ENCODE data around the gene RICTOR.

RICTOR gene

DNA sequence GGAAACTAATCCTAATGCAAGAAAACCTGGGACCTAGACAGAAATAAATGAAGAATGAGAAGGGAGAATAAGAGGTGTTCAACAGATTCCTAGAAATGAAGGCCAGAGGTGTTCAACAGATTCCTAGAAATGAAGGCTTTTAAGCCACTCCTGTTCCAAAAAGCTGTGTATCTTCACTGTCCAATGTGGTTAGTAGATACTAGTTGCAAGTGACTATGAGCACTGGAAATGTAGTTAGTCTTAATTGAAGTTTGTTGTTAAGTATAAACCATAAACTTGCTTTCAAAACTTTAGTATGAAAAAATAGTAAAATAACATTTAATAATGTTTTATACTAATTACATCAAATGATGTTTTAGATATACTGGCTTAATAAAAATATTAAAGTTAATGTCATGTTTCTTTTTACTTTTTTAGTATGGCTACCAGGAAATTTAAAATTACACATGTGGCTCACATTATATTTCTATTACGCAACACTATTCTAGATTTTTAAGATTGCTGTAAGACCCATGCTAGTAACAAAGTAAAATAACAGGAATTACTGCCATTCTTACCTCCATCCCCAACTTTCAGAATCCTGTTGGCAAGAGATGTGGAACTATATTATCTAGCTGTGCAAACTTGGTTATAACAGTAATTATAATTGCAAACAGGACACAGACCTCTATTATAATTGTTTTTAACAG, 57.5 kb downstream of the RICTOR start:
- ATAC-seq, result peak; percentile 12; the same call in 2 of the 3 replicates
- TF ChIP-seq ZC3H10 (CRISPR knock-in tag; IDR thresholded peaks at IDR 0.05) (no peak), ARNTL (CRISPR knock-in tag; IDR thresholded peaks at IDR 0.05; ENCODE audit: borderline replicate concordance, low read depth) (no peak)

DNA sequence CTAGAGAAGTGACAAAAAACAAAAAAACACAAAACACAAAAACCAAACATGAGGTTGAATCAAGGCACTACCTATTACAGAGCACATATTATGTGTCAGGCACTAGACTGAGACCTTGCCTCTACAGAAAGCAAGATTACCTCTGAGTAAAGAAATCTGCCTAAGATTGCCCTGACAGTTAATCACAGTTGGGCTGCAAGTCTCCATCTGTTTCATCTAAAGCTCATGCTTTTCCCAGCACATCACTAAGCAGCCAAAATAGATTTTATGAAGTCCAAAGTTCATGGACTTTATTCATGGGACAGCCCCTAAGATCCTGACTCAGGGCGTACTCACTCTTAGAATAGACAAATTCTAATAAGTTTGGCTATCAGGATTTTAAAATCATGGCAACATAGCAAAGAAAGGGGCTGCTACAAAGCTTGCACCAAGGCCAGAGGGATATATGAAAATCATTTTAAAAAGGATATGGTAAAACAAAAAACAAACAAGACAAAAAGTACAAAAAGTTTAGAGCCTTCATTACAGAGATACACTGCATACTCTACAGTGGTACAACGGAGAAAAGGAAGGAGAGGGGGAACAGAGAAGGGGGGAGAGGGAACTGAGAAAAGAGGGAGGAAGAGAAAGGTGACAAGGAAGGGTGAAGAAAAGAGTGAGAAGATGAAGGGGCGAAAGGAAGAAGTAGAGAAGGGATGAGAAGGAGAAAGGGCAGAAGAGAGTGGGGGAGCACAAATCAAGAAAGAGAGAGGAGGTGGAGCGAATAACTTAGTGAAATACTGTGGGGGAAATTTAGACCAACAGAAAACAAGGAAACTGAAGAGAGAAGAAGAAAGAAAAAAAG, 58.2 kb downstream of the RICTOR start:
- TF ChIP-seq ZNF8 (CRISPR knock-in tag; IDR thresholded peaks at IDR 0.05) (no peak), ZFP3 (CRISPR knock-in tag; IDR thresholded peaks at IDR 0.05) (no peak), OSR1 (CRISPR knock-in tag; IDR thresholded peaks at IDR 0.05) (no peak), ISL1 (CRISPR knock-in tag; IDR thresholded peaks at IDR 0.05) (no peak; the same call in 1 of the 2 replicates), CSDC2 (CRISPR knock-in tag; IDR thresholded peaks at IDR 0.05) (no peak), SNAI2 (CRISPR knock-in tag; IDR thresholded peaks at IDR 0.05) (no peak), ZNF565 (CRISPR knock-in tag; conservative IDR thresholded peaks at IDR 0.05; ENCODE audit: low read depth) (no peak), ZC3H10 (CRISPR knock-in tag; IDR thresholded peaks at IDR 0.05) (no peak)
- TF ChIP-seq, protein P1, sequence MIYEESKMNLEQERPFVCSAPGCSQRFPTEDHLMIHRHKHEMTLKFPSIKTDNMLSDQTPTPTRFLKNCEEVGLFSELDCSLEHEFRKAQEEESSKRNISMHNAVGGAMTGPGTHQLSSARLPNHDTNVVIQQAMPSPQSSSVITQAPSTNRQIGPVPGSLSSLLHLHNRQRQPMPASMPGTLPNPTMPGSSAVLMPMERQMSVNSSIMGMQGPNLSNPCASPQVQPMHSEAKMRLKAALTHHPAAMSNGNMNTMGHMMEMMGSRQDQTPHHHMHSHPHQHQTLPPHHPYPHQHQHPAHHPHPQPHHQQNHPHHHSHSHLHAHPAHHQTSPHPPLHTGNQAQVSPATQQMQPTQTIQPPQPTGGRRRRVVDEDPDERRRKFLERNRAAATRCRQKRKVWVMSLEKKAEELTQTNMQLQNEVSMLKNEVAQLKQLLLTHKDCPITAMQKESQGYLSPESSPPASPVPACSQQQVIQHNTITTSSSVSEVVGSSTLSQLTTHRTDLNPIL (CRISPR knock-in tag; IDR thresholded peaks at IDR 0.05; ENCODE audit: low read depth), result no peak
- TF ChIP-seq, protein P2, sequence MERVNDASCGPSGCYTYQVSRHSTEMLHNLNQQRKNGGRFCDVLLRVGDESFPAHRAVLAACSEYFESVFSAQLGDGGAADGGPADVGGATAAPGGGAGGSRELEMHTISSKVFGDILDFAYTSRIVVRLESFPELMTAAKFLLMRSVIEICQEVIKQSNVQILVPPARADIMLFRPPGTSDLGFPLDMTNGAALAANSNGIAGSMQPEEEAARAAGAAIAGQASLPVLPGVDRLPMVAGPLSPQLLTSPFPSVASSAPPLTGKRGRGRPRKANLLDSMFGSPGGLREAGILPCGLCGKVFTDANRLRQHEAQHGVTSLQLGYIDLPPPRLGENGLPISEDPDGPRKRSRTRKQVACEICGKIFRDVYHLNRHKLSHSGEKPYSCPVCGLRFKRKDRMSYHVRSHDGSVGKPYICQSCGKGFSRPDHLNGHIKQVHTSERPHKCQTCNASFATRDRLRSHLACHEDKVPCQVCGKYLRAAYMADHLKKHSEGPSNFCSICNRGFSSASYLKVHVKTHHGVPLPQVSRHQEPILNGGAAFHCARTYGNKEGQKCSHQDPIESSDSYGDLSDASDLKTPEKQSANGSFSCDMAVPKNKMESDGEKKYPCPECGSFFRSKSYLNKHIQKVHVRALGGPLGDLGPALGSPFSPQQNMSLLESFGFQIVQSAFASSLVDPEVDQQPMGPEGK (CRISPR knock-in tag; IDR thresholded peaks at IDR 0.05; ENCODE audit: borderline replicate concordance), result no peak
- TF ChIP-seq, protein P3, sequence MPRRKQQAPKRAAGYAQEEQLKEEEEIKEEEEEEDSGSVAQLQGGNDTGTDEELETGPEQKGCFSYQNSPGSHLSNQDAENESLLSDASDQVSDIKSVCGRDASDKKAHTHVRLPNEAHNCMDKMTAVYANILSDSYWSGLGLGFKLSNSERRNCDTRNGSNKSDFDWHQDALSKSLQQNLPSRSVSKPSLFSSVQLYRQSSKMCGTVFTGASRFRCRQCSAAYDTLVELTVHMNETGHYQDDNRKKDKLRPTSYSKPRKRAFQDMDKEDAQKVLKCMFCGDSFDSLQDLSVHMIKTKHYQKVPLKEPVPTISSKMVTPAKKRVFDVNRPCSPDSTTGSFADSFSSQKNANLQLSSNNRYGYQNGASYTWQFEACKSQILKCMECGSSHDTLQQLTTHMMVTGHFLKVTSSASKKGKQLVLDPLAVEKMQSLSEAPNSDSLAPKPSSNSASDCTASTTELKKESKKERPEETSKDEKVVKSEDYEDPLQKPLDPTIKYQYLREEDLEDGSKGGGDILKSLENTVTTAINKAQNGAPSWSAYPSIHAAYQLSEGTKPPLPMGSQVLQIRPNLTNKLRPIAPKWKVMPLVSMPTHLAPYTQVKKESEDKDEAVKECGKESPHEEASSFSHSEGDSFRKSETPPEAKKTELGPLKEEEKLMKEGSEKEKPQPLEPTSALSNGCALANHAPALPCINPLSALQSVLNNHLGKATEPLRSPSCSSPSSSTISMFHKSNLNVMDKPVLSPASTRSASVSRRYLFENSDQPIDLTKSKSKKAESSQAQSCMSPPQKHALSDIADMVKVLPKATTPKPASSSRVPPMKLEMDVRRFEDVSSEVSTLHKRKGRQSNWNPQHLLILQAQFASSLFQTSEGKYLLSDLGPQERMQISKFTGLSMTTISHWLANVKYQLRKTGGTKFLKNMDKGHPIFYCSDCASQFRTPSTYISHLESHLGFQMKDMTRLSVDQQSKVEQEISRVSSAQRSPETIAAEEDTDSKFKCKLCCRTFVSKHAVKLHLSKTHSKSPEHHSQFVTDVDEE (CRISPR knock-in tag; IDR thresholded peaks at IDR 0.05), result no peak
- ATAC-seq, result peak; percentile 91

DNA sequence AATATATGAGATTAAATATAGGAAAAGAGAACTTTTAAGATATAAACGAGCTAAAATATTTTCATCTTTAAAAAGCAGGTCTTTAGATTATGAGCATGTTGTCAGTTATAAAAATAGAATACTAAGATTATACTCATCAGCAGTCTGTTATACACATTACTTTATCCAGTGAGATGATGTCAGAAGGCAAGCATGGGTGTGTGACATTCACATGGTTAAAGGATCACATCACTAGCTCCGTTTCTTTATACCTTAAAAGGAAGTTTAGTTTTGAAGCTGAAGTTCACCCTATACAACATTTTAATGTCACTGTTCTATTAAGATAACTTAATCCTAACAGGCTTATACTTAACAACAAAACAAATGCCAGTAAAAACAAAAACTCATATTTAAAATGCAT, 59.6 kb downstream of the RICTOR start:
- peak; percentile 76 for ATAC-seq
- TF ChIP-seq, protein P4, sequence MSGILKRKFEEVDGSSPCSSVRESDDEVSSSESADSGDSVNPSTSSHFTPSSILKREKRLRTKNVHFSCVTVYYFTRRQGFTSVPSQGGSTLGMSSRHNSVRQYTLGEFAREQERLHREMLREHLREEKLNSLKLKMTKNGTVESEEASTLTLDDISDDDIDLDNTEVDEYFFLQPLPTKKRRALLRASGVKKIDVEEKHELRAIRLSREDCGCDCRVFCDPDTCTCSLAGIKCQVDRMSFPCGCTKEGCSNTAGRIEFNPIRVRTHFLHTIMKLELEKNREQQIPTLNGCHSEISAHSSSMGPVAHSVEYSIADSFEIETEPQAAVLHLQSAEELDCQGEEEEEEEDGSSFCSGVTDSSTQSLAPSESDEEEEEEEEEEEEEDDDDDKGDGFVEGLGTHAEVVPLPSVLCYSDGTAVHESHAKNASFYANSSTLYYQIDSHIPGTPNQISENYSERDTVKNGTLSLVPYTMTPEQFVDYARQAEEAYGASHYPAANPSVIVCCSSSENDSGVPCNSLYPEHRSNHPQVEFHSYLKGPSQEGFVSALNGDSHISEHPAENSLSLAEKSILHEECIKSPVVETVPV (CRISPR knock-in tag; IDR thresholded peaks at IDR 0.05), result no peak
- TF ChIP-seq TOX (CRISPR knock-in tag; IDR thresholded peaks at IDR 0.05; ENCODE audit: borderline replicate concordance) (no peak), OSR1 (CRISPR knock-in tag; IDR thresholded peaks at IDR 0.05) (no peak), ARNTL (CRISPR knock-in tag; IDR thresholded peaks at IDR 0.05; ENCODE audit: borderline replicate concordance, low read depth) (no peak), ZNF70 (CRISPR knock-in tag; IDR thresholded peaks at IDR 0.05) (no peak), CSDC2 (CRISPR knock-in tag; IDR thresholded peaks at IDR 0.05) (no peak), ZFP3 (CRISPR knock-in tag; IDR thresholded peaks at IDR 0.05) (no peak), ESRRG (CRISPR knock-in tag; IDR thresholded peaks at IDR 0.05) (no peak), PPARA (CRISPR knock-in tag; IDR thresholded peaks at IDR 0.05; ENCODE audit: borderline replicate concordance) (no peak), ZNF8 (CRISPR knock-in tag; IDR thresholded peaks at IDR 0.05) (no peak), ISL1 (CRISPR knock-in tag; IDR thresholded peaks at IDR 0.05) (no peak), SNAI2 (CRISPR knock-in tag; IDR thresholded peaks at IDR 0.05) (no peak), ZFP30 (CRISPR knock-in tag; IDR thresholded peaks at IDR 0.05) (no peak)
- TF ChIP-seq, protein P1 (CRISPR knock-in tag; IDR thresholded peaks at IDR 0.05; ENCODE audit: low read depth), result no peak
- TF ChIP-seq, protein P5, sequence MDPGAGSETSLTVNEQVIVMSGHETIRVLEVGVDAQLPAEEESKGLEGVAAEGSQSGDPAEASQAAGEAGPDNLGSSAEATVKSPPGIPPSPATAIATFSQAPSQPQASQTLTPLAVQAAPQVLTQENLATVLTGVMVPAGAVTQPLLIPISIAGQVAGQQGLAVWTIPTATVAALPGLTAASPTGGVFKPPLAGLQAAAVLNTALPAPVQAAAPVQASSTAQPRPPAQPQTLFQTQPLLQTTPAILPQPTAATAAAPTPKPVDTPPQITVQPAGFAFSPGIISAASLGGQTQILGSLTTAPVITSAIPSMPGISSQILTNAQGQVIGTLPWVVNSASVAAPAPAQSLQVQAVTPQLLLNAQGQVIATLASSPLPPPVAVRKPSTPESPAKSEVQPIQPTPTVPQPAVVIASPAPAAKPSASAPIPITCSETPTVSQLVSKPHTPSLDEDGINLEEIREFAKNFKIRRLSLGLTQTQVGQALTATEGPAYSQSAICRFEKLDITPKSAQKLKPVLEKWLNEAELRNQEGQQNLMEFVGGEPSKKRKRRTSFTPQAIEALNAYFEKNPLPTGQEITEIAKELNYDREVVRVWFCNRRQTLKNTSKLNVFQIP (CRISPR knock-in tag; IDR thresholded peaks at IDR 0.05; ENCODE audit: borderline replicate concordance, low read depth), result no peak
- TF ChIP-seq, protein P3 (CRISPR knock-in tag; IDR thresholded peaks at IDR 0.05), result no peak

Data from SK-N-SH treated with all-trans-retinoic acid at 6 μM for 48 hours (cell line).